AG09319 (cell line): ENCODE results near the gene PROM1.

ENCODE experiments used
- DNase-seq: peaks from one replicate; pipeline ENCODE4 v3.0.0-alpha.2; 2010; ENCODE audit warnings: low read depth; ENCODE audit errors: extremely low read depth
- TF ChIP-seq, protein P1 (sequence below): IDR thresholded peaks from 2 replicates; pipeline ENCODE4 v1.5.1; 2011; ENCODE audit warnings: low read depth, mild to moderate bottlenecking, inconsistent platforms, low read length, moderate library complexity

The PROM1 gene

GRCh38 chr4:15947684-15948083 lies 136.1 kb downstream of the PROM1 start:
- TF ChIP-seq, protein P1, sequence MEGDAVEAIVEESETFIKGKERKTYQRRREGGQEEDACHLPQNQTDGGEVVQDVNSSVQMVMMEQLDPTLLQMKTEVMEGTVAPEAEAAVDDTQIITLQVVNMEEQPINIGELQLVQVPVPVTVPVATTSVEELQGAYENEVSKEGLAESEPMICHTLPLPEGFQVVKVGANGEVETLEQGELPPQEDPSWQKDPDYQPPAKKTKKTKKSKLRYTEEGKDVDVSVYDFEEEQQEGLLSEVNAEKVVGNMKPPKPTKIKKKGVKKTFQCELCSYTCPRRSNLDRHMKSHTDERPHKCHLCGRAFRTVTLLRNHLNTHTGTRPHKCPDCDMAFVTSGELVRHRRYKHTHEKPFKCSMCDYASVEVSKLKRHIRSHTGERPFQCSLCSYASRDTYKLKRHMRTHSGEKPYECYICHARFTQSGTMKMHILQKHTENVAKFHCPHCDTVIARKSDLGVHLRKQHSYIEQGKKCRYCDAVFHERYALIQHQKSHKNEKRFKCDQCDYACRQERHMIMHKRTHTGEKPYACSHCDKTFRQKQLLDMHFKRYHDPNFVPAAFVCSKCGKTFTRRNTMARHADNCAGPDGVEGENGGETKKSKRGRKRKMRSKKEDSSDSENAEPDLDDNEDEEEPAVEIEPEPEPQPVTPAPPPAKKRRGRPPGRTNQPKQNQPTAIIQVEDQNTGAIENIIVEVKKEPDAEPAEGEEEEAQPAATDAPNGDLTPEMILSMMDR: no peak
- DNase-seq: no peak

DNA sequence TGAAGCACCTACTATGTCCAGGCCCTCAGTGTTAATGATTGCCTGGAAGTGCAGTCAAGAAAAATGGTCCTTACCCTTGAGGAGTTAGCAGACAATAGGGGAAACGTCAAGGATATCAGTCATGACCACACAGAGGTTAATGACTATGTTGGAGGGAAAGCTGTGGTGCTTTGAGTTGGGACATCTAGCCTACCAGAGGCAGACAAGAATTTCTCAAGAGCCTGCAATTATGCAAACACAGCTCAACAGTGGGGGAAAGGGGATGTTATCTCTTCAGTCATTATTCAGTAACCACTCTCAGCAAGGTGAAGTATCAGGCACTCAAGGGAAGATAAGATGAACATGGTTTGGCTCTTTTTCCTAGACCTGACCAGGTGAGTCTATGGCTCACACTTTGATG lies 138.3 kb downstream of the PROM1 start:
- no peak for DNase-seq
- TF ChIP-seq, protein P1: no peak

DNA sequence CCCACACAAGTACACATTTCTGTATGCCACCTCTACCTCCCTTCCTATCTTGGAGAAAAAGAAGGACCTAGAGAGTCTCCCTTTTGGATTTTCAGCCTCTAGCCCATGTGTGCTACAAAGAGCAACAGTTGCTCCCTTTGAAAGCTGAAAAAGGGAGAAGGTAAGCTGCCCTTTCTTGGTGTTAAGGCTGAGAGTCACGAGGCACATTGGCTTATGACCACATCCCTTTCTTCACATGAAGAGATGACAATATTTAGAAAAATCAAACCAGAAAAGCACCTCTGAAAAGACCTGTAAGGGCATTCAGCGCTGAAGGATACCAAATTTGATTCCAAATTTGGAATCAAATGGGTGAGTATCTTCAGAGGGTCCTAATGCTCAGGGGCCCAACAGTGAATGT lies 138.9 kb downstream of the PROM1 start:
- no peak for DNase-seq
- TF ChIP-seq, protein P1: no peak

- TF ChIP-seq, protein P1: no peak
- DNase-seq: no peak
These were observed 141.5 kb downstream of the PROM1 start for GRCh38 chr4:15942283-15942682.

- TF ChIP-seq, protein P1: no peak
- no peak for DNase-seq
These were observed 145.2 kb downstream of the PROM1 start, which contains the start of gene FGFBP1 for GRCh38 chr4:15938640-15939039. TSS of gene FGFBP1 (minus strand) at chr4:15938740. CDS start at chr4:15936632, 2,108 bp downstream.

DNA sequence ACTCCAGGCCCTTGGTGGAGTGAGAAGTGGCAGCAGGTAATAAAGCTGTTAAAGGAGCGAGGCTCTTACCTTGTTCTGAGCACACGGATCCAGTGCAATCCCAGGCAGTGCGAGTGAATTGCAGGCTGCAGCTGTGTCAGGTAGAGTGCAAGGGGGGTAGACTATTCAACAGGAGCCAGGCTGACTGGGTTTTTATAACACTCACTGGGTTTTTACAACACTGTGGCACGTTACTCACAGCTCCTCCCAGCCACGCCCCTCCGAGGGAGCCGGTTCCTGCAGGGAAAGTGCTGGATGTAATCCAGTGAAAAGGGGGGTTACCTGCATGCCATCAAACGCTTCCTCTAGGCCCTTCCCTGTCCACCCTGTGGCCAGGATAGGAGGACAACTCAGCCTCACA lies 145.6 kb downstream of the PROM1 start:
- TF ChIP-seq, protein P1: no peak
- no peak for DNase-seq

DNA sequence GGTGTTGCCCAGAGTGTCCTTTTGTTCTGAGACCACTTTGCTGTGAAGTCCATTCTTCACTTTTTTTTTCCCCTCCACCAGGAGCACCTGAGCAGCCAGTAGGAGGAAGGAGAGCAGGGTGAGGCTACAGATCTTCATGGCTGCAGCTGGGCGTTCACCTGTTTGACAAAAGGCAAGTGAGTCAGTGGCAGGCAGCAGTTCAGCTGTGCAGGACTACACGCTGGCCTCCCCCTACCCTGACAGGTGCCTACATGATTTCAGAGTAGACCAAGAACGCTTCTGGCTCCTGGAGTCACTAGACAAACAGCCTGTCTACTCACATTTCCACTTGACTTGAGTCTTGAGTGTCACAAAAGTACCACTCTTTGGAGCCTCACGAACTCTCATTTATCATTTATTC lies 147.3 kb downstream of the PROM1 start:
- TF ChIP-seq, protein P1: no peak
- DNase-seq: no peak
